ENCODE data around the gene TMEM94. TPM values are rescaled to one million over a fixed set of nuclear protein-coding genes. Genes with fewer than 3 reads are reported as not detected.

Gene TMEM94
- total and polyA plus RNA-seq, 4 experiments from 2014 or later = 3.9 to 109 (median 63.3) TPM

DNA sequence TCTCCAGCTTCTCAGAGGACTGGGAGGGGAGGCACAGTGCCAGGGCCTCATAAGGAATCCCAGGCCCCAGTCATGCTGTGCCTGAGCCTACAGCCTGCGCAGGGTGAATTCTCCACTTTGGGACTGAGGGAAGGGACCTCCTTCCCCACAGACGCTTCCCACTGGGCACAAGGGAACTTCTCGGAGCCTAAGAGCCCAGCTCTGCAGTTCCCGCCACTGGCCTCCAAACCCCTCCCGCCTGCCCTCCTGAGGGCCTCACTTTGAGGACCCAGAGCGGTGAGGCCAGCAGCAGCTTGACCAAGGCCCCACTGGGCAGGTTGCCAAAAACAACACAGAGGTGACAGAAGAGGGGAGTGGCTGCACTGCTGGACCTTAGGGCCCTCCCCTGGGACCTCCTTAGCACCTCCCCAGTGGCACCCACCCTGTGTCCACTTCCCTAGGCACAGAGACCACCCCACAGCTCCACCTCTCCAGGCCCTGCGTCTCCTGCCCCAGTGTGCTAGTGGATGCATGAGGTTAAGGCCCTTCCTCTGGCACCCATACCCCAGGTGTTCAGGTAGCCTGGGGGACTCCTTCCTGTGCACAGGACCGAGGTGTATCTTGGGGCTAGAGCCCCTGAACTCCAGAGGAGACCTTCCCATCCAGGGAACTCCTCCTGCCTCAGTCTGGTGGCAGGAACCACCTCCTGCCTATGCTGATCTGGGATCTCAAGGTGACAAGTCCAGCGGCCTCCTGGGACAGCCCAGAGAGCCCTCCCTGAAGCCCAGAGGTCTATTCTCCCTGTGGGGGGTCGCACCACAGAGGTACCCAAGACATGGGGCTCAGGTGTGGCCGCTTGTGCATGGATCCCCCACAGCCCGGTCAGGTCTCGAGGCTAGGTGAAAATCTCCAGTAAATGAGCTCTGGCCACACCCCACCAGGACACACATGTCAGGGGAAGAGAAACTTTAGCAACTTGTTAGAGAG lies 55.5 kb downstream of the TMEM94 start:
- H3K27me3 ChIP-seq (ENCODE audit: insufficient read depth, low read length) = no peaks in the 10 kb centered on the region
- H3K27ac ChIP-seq (ENCODE audit: low read depth, low read length) = no peak overlapping the region
- peaks cover 0 to under 1% (median under 1%) of the 10 kb centered on the region in 4 donors for H3K4me1 Mint-ChIP-seq
- no peaks in the 10 kb centered on the region for H3K36me3 ChIP-seq (ENCODE audit: insufficient read depth, low read length)
- H3K36me3 Mint-ChIP-seq = no peaks in the 10 kb centered on the region
- H3K27ac Mint-ChIP-seq = peak overlapping the region in 2 of 7 donors; percentile 48 to 66
- DNase-seq = no peak
- POLR2A ChIA-PET (ENCODE audit: partially characterized antibody) = no interaction called here
- H3K9me3 Mint-ChIP-seq = no peaks in the 10 kb centered on the region
- CTCF ChIA-PET (ENCODE audit: partially characterized antibody) = interaction anchor here (0.7 kb wide), 1 partner anchor 18 kb away, joined by 3 read pairs; no protein-coding TSS in a partner anchor
- intact Hi-C loops (cut with micrococcal nuclease) = no loop called here
- no peaks in the 10 kb centered on the region for H3K27me3 Mint-ChIP-seq
- H3K4me3 ChIP-seq (ENCODE audit: low read length in 2 of 2) = no peak overlapping the region
- H3K4me3 Mint-ChIP-seq = no peak overlapping the region
- H3K9me3 ChIP-seq (ENCODE audit: control insufficient read depth in 1 of 2, low read length in 2 of 2) = no peaks in the 10 kb centered on the region
- peaks cover 4% of the 10 kb centered on the region for H3K4me1 ChIP-seq (ENCODE audit: insufficient read depth, low read length)

DNA sequence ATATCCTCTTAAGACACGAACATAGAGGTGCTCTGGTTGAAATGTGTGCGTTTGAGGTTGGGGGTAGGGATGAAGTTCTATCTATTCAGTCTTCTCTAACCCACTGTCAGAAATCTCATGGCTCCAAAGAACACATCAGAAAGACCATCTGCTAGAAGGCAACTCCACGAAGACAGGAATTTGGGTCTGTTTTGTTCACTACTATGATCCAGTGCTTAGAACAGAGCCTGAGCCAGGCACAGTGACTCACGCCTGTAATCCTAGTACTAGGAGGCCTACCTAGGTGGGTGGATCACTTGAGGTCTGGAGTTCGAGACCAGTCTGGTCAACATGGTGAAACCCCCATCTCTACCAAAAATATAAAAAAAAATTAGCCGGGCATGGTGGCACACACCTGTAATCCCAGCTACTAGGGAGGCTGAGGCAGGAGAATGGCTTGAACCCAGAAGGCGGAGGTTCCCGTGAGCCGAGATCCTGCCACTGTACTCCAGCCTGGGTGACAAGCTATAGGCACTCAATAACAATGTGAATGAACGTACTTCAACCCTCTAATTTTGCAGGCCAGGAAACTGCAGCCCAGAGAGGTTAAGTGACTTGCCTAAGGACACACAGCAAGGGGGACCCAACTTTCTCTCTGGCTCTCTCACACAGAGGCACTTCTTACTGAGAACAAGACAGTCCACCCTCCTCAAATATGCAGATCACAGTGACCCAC lies 56.6 kb downstream of the TMEM94 start:
- Histone ChIP-seq H3K36me3 (ENCODE audit: insufficient read depth, low read length) (no peaks in the 10 kb centered on the region), H3K4me3 (ENCODE audit: low read length in 2 of 2) (no peak overlapping the region), H3K4me1 (ENCODE audit: insufficient read depth, low read length) (peaks cover 15% of the 10 kb centered on the region), H3K27me3 (ENCODE audit: insufficient read depth, low read length) (no peaks in the 10 kb centered on the region), H3K9me3 (ENCODE audit: control insufficient read depth in 1 of 2, low read length in 2 of 2) (no peaks in the 10 kb centered on the region), H3K27ac (ENCODE audit: low read depth, low read length) (no peak overlapping the region)
- Mint-ChIP-seq H3K9me3 (no peaks in the 10 kb centered on the region), H3K4me1 (peaks cover 7 to 13% (median 10%) of the 10 kb centered on the region in 4 donors), H3K27me3 (no peaks in the 10 kb centered on the region), H3K36me3 (peaks cover 0 to 6% of the 10 kb centered on the region in 2 donors), H3K27ac (peak overlapping the region in 1 of 7 donors; percentile 52), H3K4me3 (peak overlapping the region in 3 of 8 donors; percentile 7 to 30 (median 13))
- ChIA-PET CTCF (ENCODE audit: partially characterized antibody) (interaction anchor here (1.3 to 1.6 kb wide), 2 partner anchors 9 to 12 kb away, joined by 6 to 7 read pairs; partner anchors contain the start of gene LLGL2), POLR2A (ENCODE audit: partially characterized antibody) (no interaction called here)
- intact Hi-C loops (cut with micrococcal nuclease) = no loop called here
- DNase-seq = no peak

DNA sequence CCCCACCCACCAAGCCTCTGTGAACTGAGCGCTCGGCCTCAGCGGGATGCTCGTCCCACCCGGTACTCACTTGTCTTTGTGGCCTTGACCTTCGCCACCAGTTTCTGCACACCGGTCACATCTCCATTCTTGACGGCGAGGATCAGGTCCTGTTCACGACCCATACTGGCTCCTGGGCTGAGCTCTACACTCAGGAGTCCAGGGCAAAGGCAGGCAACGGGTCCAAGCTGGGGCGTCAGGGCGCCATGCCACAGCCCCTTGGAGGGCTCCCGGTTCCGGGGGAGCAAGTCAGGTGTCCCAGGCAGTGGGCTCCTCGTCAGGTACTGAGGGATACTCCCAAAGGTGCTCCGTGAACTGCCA lies 57.2 kb downstream of the TMEM94 start:
- Mint-ChIP-seq H3K27ac (peak overlapping the region in 1 of 7 donors; percentile 52), H3K4me3 (peak overlapping the region in 4 of 8 donors; percentile 7 to 50 (median 26)), H3K4me1 (peaks cover 12 to 18% (median 15%) of the 10 kb centered on the region in 4 donors), H3K27me3 (no peaks in the 10 kb centered on the region), H3K36me3 (peaks cover 5 to 11% of the 10 kb centered on the region in 2 donors), H3K9me3 (no peaks in the 10 kb centered on the region)
- H3K27ac ChIP-seq (ENCODE audit: low read depth, low read length) = no peak overlapping the region
- DNase-seq = no peak
- H3K4me1 ChIP-seq (ENCODE audit: insufficient read depth, low read length) = peaks cover 21% of the 10 kb centered on the region
- intact Hi-C loops (cut with micrococcal nuclease) = no loop called here
- CTCF ChIA-PET (ENCODE audit: partially characterized antibody) = interaction anchor here (1.3 to 1.6 kb wide), 2 partner anchors 9 to 11 kb away, joined by 6 to 7 read pairs; partner anchors contain the start of gene LLGL2
- no peaks in the 10 kb centered on the region for H3K27me3 ChIP-seq (ENCODE audit: insufficient read depth, low read length)
- no peaks in the 10 kb centered on the region for H3K36me3 ChIP-seq (ENCODE audit: insufficient read depth, low read length)
- H3K4me3 ChIP-seq (ENCODE audit: low read length in 2 of 2) = no peak overlapping the region
- H3K9me3 ChIP-seq (ENCODE audit: control insufficient read depth in 1 of 2, low read length in 2 of 2) = no peaks in the 10 kb centered on the region
- POLR2A ChIA-PET (ENCODE audit: partially characterized antibody) = interaction anchor here (1.6 kb wide), 1 partner anchor 12 kb away, joined by 6 read pairs; the partner anchor contains the start of gene LLGL2

DNA sequence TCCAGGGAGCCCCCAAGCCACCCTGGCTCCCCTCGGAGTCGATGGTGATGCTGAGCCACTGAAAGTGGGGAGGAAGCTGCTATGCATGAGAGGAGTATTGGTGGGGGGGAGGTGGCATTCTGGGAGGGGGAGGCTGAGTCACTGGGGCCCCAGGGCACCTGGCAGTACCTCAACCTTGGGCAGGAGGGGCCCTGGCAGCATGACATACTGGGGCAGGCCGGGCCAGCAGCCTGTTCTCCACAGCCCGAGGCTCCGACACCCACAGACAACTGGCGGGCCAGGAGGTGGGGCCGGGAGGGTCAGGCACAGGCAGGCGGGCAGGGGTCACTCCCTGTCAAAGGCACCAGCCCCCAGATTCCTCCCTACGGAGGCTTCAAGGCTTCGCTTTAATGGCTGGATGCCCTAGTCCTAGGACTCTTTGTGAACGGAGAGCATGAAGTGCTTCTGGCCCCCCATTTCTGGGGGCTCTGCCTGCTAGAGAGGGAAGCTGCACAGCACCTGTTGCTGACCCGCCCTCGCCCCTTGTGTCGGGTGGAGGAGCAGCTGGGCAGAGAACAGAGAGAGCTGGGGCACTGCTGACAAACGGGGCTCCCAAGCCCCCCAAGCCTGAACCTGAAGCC lies 58.0 kb downstream of the TMEM94 start:
- POLR2A ChIA-PET (ENCODE audit: partially characterized antibody) = interaction anchor here (1.4 to 1.6 kb wide), 2 partner anchors 11 to 58 kb away, joined by 3 to 6 read pairs; partner anchors contain the start of genes LLGL2 and TMEM94
- H3K4me3 Mint-ChIP-seq = peak overlapping the region in 5 of 8 donors; percentile 28 to 57 (median 49)
- no peak overlapping the region for H3K27ac ChIP-seq (ENCODE audit: low read depth, low read length)
- peaks cover 29% of the 10 kb centered on the region for H3K4me1 ChIP-seq (ENCODE audit: insufficient read depth, low read length)
- DNase-seq = no peak
- H3K36me3 ChIP-seq (ENCODE audit: insufficient read depth, low read length) = no peaks in the 10 kb centered on the region
- no peaks in the 10 kb centered on the region for H3K27me3 Mint-ChIP-seq
- peaks cover 13 to 26% (median 17%) of the 10 kb centered on the region in 4 donors for H3K4me1 Mint-ChIP-seq
- H3K4me3 ChIP-seq (ENCODE audit: low read length in 2 of 2) = no peak overlapping the region
- H3K9me3 Mint-ChIP-seq = no peaks in the 10 kb centered on the region
- intact Hi-C loops (cut with micrococcal nuclease) = no loop called here
- H3K27ac Mint-ChIP-seq = peak overlapping the region in 1 of 7 donors; percentile 52
- CTCF ChIA-PET (ENCODE audit: partially characterized antibody) = interaction anchor here (1.3 to 1.6 kb wide), 2 partner anchors 8 to 10 kb away, joined by 6 to 7 read pairs; partner anchors contain the start of gene LLGL2
- peaks cover 6 to 14% of the 10 kb centered on the region in 2 donors for H3K36me3 Mint-ChIP-seq
- H3K9me3 ChIP-seq (ENCODE audit: control insufficient read depth in 1 of 2, low read length in 2 of 2) = no peaks in the 10 kb centered on the region
- no peaks in the 10 kb centered on the region for H3K27me3 ChIP-seq (ENCODE audit: insufficient read depth, low read length)

DNA sequence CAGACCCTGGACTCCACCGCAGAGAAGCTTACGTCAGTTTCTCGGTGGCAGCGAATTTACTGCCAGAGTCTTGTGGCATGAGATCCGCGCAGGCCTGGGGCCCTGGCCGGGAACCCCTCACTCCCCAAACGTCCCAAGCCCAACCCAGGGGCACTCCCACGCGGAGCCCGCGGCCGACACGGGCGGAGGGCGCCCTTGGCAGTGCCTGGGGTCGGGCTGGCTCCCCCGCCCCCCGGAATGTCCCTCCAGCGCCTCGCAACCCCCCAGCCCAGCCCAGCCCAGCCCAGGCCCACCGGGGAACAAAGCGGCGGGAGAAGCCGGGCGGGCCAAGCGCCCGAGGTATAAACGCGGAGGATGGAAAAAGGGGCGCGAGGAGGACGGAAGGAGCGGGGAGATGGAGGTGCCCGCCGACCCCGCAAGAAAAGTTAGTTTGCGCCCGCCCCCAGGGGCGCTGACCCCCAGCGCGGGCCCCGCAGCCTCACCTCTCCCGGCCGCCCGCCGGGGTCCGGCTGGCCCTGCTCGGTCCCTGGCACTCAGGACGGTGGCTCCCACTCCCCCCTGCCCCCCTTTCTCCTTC lies 58.6 kb downstream of the TMEM94 start:
- Histone ChIP-seq H3K27ac (ENCODE audit: low read depth, low read length) (no peak overlapping the region), H3K36me3 (ENCODE audit: insufficient read depth, low read length) (peaks cover 3% of the 10 kb centered on the region), H3K4me3 (ENCODE audit: low read length in 2 of 2) (peak overlapping the region in 1 of 2 donors; percentile 74), H3K9me3 (ENCODE audit: control insufficient read depth in 1 of 2, low read length in 2 of 2) (no peaks in the 10 kb centered on the region), H3K27me3 (ENCODE audit: insufficient read depth, low read length) (no peaks in the 10 kb centered on the region), H3K4me1 (ENCODE audit: insufficient read depth, low read length) (peaks cover 29% of the 10 kb centered on the region)
- intact Hi-C loops (cut with micrococcal nuclease) = loop anchor here (1.0 to 5.0 kb wide), 2 partner anchors 89 to 333 kb away; partner anchors contain the start of gene SUMO2
- POLR2A ChIA-PET (ENCODE audit: partially characterized antibody) = interaction anchor here (1.4 to 1.6 kb wide), 2 partner anchors 10 to 59 kb away, joined by 3 to 6 read pairs; partner anchors contain the start of genes LLGL2 and TMEM94
- Mint-ChIP-seq H3K27me3 (no peaks in the 10 kb centered on the region), H3K27ac (no peak overlapping the region), H3K36me3 (peaks cover 10 to 16% of the 10 kb centered on the region in 2 donors), H3K4me3 (peak overlapping the region in 6 of 8 donors; percentile 28 to 57 (median 36)), H3K9me3 (no peaks in the 10 kb centered on the region), H3K4me1 (peaks cover 16 to 31% (median 19%) of the 10 kb centered on the region in 4 donors)
- CTCF ChIA-PET (ENCODE audit: partially characterized antibody) = no interaction called here
- DNase-seq = no peak

DNA sequence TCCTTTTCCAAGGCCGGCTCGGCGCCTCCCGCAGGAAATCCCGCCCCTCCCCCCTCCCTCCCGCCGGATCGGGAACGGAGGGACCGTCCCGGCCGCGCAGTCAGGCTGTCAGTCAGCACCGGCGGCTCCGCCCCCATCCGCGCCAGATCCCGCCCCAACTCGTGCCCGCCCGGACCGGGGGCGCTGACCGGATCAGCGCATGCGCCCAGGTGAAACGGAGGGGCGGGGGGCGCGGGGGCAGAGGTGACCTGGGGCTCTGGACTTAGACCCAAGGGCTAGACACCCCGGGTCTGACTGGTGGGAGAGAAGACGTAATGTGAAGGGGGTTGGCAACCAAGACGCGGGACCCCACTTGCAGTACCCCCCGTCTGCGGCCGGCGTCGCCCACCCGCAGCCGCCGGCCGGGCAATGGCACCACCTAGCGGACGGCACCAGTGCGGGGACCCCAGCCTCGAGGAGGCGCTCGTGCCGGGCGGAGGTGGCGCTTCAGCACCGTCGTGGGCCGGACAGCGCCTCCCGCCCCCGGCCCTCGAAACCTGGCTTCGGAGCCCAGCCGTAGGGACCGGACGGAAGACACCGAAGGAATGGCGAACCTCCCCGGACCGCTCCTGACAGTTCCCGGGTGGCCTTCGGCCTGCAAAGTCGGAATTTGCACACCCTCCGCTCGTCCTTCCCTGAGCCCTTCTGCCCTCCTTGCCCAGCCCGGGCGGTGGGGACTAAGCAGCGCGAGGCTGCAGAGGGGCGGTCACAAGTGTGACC lies 59.2 kb downstream of the TMEM94 start, which contains the start of gene CASKIN2:
Gene CASKIN2, minus strand, starts transcription at position 42 of the 759 bp plus-strand sequence. CDS start 1,733 bp downstream, outside the sequence.
- no peaks in the 10 kb centered on the region for H3K27me3 Mint-ChIP-seq
- Histone ChIP-seq H3K9me3 (ENCODE audit: control insufficient read depth in 1 of 2, low read length in 2 of 2) (no peaks in the 10 kb centered on the region), H3K4me1 (ENCODE audit: insufficient read depth, low read length) (peaks cover 29% of the 10 kb centered on the region), H3K27ac (ENCODE audit: low read depth, low read length) (no peak within 1 kb of the TSS), H3K36me3 (ENCODE audit: insufficient read depth, low read length) (peaks cover 4% of the 10 kb centered on the region), H3K4me3 (ENCODE audit: low read length in 2 of 2) (peak within 1 kb of the TSS; percentile 69 to 74), H3K27me3 (ENCODE audit: insufficient read depth, low read length) (no peaks in the 10 kb centered on the region)
- POLR2A ChIA-PET (ENCODE audit: partially characterized antibody) = interaction anchor here (0.5 to 2.2 kb wide), 25 partner anchors 10 to 503 kb away, joined by 3 to 72 read pairs (median 5); partner anchors contain the start of genes GALK1, GGA3, GRB2 and LLGL2
- CTCF ChIA-PET (ENCODE audit: partially characterized antibody) = interaction anchor here (0.8 to 3.3 kb wide), 14 partner anchors 10 to 237 kb away, joined by 3 to 24 read pairs (median 6); partner anchors contain the start of genes GRB2, LLGL2, SLC25A19 and TMEM94
- peaks cover 10 to 16% of the 10 kb centered on the region in 2 donors for H3K36me3 Mint-ChIP-seq
- peak within 1 kb of the TSS; percentile 70 to 84 (median 80) for H3K4me3 Mint-ChIP-seq
- intact Hi-C loops (cut with micrococcal nuclease) = loop anchor here (1.0 to 5.0 kb wide), 6 partner anchors 10 to 333 kb away; partner anchors contain the start of genes GRB2, LLGL2, SLC25A19 and SUMO2
- peak within 1 kb of the TSS in 6 of 7 donors; percentile 19 to 75 (median 52) for H3K27ac Mint-ChIP-seq
- H3K4me1 Mint-ChIP-seq = peaks cover 16 to 31% (median 19%) of the 10 kb centered on the region in 4 donors
- H3K9me3 Mint-ChIP-seq = no peaks in the 10 kb centered on the region
- peak; percentile 68 to 74 (median 70) for DNase-seq

All from CD4-positive, alpha-beta memory T cell (primary cell).